Choroid plexus epithelial cell (primary cell): ENCODE measurements around the gene DIP2C.

Source experiments
- DNase-seq: peaks from one replicate; pipeline ENCODE4 v3.0.0-alpha.2; 2010; ENCODE audit warnings: low read depth
- H3K4me3 ChIP-seq: 2 replicates; pipeline ENCODE4 v1.5.1; 2011; ENCODE audit warnings: low read depth, mild to moderate bottlenecking, control low read depth, low read length, moderate library complexity
- TF ChIP-seq, protein P1 (sequence below): conservative IDR thresholded peaks from 2 replicates; pipeline ENCODE4 v1.5.1; 2011; ENCODE audit warnings: low read depth, mild to moderate bottlenecking, control low read depth, inconsistent platforms, low read length, moderate library complexity

DIP2C gene

DNA sequence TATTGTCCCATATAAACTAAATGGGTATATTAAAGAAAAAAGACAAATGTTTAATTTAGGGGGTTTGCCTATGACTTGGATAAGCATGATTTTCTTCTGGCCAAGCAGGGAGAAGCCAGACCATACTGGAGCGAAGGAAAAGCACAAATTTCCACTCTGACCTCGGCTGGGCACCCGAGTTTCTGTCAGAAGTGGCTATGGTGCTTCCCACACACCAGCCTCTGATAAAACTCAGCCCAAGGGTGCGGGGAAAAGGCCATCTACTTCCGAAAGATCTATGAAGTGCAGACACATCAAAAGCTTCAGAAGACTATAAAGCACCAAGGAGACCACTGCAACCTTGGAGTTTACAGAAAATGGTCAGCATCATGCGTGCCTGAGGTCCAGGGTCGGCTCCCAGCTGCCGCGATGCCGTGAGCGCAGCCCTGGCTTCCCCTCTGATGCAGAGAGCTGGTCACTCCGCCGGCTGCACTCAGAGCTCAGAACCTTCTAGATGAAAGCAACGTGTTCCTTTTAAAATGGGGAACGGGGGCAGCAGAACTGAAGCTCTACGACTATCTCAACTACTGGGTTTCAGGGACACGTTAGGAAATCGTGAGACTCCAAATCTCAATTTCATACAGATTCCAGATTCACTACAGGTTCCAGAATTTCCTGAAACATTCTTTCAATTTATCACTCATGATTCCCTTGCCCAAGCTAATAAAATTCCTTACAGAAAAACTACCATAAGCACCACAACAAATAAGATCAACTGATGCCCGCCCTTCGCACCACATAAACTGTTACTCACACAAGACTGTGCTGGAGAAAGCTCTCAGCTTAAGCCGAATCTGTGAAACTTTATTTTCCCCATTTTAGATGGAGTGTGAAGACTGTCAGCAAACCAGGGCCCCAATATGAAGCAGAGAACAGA is 84.5 kb downstream of the DIP2C start:
- TF ChIP-seq, protein P1, sequence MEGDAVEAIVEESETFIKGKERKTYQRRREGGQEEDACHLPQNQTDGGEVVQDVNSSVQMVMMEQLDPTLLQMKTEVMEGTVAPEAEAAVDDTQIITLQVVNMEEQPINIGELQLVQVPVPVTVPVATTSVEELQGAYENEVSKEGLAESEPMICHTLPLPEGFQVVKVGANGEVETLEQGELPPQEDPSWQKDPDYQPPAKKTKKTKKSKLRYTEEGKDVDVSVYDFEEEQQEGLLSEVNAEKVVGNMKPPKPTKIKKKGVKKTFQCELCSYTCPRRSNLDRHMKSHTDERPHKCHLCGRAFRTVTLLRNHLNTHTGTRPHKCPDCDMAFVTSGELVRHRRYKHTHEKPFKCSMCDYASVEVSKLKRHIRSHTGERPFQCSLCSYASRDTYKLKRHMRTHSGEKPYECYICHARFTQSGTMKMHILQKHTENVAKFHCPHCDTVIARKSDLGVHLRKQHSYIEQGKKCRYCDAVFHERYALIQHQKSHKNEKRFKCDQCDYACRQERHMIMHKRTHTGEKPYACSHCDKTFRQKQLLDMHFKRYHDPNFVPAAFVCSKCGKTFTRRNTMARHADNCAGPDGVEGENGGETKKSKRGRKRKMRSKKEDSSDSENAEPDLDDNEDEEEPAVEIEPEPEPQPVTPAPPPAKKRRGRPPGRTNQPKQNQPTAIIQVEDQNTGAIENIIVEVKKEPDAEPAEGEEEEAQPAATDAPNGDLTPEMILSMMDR: no peak
- H3K4me3 ChIP-seq: no peak overlapping the region
- DNase-seq: no peak

DNA sequence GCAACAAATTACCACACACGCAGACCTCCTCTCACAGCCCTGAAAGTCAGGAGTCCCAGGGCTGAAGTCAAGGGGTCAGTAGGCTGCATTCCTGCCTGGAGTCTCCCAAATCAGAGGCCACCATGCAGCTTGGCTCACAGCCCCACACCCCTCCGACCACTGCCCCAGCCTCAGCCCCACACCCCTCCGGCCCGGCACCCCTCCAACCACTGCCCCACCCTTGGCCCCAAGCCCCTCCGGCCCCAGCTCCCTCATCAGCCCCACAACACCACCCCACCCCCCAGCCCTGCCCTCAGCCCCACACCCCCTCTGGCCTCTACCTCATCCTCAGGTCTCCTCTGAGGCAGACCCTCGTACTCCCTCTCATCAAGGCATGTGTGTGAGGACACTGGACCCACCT is 85.7 kb downstream of the DIP2C start:
- no peak for DNase-seq
- TF ChIP-seq, protein P1: no peak
- H3K4me3 ChIP-seq: no peak overlapping the region

DNA sequence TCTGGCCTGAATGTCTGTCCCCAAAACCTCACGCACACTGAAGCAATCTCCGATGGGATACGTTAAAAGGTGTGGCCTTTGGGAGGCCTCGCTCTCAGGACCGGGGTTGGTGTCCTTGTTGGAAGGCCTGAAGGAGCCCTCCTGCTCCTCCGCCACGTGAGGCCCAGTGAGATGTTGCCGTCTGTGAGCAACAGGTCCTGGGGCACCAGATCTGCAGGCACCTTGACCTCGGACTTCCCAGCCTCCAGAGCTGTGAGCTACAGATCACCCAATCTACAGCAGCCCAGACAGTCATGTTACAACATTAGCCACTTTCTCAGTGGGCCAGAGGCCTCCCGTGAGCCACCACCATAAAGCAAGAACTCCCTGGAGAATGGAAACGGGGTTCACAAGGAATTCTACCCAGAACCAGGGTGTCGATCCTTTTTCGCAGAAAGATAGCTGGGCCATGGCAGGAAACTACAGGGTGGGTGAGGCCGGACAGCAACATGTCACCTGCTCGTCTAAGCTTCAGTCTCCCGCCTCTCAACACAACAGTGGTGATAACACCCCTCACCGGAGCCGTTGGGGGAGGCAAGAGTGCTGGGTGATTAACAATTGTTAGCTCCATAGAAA is 87.0 kb downstream of the DIP2C start:
- TF ChIP-seq, protein P1: no peak
- H3K4me3 ChIP-seq: no peak overlapping the region
- DNase-seq: no peak

DNA sequence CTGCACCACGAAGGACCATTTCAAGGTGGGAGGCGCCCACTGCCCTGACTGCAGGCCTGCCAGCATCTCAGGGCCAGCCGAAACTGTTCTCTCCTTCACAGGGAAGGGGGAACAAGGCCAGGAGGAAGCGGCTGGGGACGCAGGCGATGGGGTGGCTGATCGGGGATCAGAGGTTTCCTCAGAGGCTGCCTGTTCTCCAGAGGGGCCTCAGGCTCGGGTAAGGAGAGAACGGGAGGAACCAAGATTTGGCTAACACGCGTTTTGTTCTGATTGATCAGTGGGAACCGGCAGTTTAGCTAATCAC is 87.9 kb downstream of the DIP2C start:
- TF ChIP-seq, protein P1: no peak
- H3K4me3 ChIP-seq: no peak overlapping the region
- no peak for DNase-seq

DNA sequence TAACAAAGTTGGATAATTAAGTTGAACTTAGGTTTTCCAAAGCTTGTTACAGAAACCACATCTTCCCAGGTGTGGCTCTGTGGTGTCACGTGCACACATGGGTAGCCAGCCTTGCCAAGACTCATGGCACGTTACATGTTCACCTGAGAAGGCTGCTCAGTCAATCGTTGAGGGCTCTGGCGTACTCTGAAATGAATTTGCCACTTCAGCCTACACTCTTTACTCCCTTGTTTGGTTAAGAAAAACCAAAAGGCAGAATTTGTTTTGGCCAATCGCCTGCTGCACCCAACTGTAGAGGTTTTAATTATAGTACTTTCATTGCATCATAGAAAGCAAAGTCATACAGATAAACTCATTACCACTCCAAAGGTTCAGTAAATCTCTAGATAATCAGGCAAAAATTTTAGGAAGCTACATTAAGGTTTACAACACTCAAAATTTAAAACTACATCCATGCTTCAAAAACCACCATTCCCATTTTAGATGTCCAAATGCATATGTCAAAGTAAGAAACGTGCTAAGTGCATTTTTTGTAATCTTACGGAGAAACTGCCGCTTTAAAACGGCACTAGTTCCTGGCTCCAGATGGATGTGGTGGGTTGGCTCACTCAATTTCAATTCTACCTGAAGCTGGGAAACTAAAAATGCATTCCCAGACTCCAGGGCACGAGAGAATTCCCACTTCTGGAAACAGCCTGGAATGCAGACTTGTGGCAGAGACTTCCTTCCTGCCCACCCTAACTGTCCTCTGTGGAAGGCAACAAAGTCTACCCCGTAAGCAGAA is 88.4 kb downstream of the DIP2C start:
- no peak for DNase-seq
- TF ChIP-seq, protein P1: no peak
- H3K4me3 ChIP-seq: no peak overlapping the region

DNA sequence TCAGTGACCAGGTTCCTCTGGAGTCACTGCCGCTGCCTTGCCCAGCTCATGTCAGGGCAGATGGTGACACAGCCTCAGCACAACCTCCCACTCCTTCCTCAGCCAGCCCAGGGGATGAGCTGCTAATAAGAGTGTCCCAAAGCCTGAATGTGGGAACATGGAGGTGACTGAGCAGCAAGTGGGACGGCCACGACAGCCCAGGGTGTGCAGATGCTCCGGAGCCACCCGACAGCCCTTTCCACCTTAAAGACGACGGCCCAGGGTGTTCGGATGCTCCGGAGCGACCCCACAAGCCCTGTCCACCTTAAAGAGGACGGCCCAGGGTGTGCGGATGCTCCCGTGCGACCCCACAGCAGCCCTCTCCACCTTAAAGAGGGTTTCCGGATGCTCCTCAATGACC is 89.2 kb downstream of the DIP2C start:
- no peak overlapping the region for H3K4me3 ChIP-seq
- TF ChIP-seq, protein P1: no peak
- no peak for DNase-seq
